Gastroesophageal sphincter (tissue), 3 donors: ENCODE measurements around the gene ADAMTS2.

Experiments
- CTCF ChIP-seq, 4 experiments: fragments of 200-600 bp in 2 of 4; fragments of 450-650 bp in 2 of 4; sonication (generic) in 1 of 4; IDR thresholded peaks; one replicate each; pipeline ENCODE4 v1.5.1; 2017 to 2019; ENCODE audit warnings: antibody characterized with exemption in 4 of 4, mild to moderate bottlenecking in 2 of 4, moderate library complexity in 2 of 4
- EP300 ChIP-seq: sonication (generic); formaldehyde crosslinking; IDR thresholded peaks from one replicate; pipeline ENCODE4 v1.6.1; 2017; ENCODE audit warnings: antibody characterized with exemption, mild to moderate bottlenecking
- POLR2A ChIP-seq, 2 donors: fragments of 450-650 bp; IDR thresholded peaks; one replicate each; pipeline ENCODE4 v1.6.1; 2017; ENCODE audit warnings: antibody characterized with exemption in 2 of 2, mild to moderate bottlenecking in 2 of 2, moderate library complexity in 1 of 2
- POLR2AphosphoS5 ChIP-seq: sonication (generic); formaldehyde crosslinking; IDR thresholded peaks from one replicate; pipeline ENCODE4 v1.6.1; 2017; ENCODE audit warnings: antibody characterized with exemption

GRCh38 chr5:179303451-179304200, 41.6 kb downstream of the ADAMTS2 start:
- no peak for TF ChIP-seq CTCF (IDR thresholded peaks at IDR 0.05)
- TF ChIP-seq POLR2A (IDR thresholded peaks at IDR 0.05), result no peak
- no peak for TF ChIP-seq EP300
- no peak for TF ChIP-seq POLR2AphosphoS5
